Mesenchymal stem cell (in vitro differentiated cells and primary cell): ENCODE data around the gene CSF3.

Experiments used
- DNase-seq: peaks from one replicate; pipeline ENCODE4 v3.0.0-alpha.2; 2013
- H2AFZ ChIP-seq: one replicate; pipeline ENCODE4 v1.6.1; 2013; ENCODE audit warnings: low read depth, mild to moderate bottlenecking, control low read depth, inconsistent platforms, low read length, moderate library complexity
- H2AK5ac ChIP-seq: 2 replicates; pipeline ENCODE4 v1.6.1; 2013; ENCODE audit warnings: low read length, moderate library complexity, mild to moderate bottlenecking, inconsistent platforms; ENCODE audit not compliant: severe bottlenecking
- H2BK120ac ChIP-seq: one replicate; pipeline ENCODE4 v1.6.1; 2013; ENCODE audit warnings: low read depth, mild to moderate bottlenecking, inconsistent platforms, low read length, moderate library complexity
- H2BK12ac ChIP-seq, 2 experiments: one replicate each; pipeline ENCODE4 v1.6.1; 2013; ENCODE audit warnings: inconsistent platforms in 2 of 2, low read length in 2 of 2, mild to moderate bottlenecking in 2 of 2, moderate library complexity in 2 of 2, control low read depth in 1 of 2
- H2BK15ac ChIP-seq: one replicate; pipeline ENCODE4 v1.6.1; 2013; ENCODE audit warnings: mild to moderate bottlenecking, low read depth, inconsistent platforms; ENCODE audit not compliant: poor library complexity, severe bottlenecking
- H2BK5ac ChIP-seq: 2 replicates; pipeline ENCODE4 v1.6.1; 2013; ENCODE audit warnings: low read depth, mild to moderate bottlenecking, low read length, control low read depth, inconsistent platforms; ENCODE audit not compliant: poor library complexity, severe bottlenecking
- H3K14ac ChIP-seq, 2 experiments: one replicate each; pipeline ENCODE4 v1.6.1; 2013; ENCODE audit warnings: inconsistent platforms in 2 of 2, low read length in 2 of 2, control low read depth in 1 of 2, mild to moderate bottlenecking in 1 of 2, moderate library complexity in 1 of 2
- H3K18ac ChIP-seq, 2 experiments: one replicate each; pipeline ENCODE4 v1.6.1; 2013; ENCODE audit warnings: inconsistent platforms in 2 of 2, low read length in 2 of 2, control low read depth in 1 of 2, low read depth in 1 of 2, mild to moderate bottlenecking in 1 of 2
- H3K23ac ChIP-seq, 2 experiments: one replicate each; pipeline ENCODE4 v1.6.1; 2013; ENCODE audit warnings: inconsistent platforms in 2 of 2, low read length in 2 of 2, mild to moderate bottlenecking in 2 of 2, moderate library complexity in 2 of 2, control low read depth in 1 of 2
- H3K27ac ChIP-seq: 2 replicates; pipeline ENCODE4 v1.5.1; 2013; ENCODE audit warnings: mild to moderate bottlenecking, moderate library complexity, low read length, control low read depth, inconsistent platforms; ENCODE audit not compliant: poor library complexity, severe bottlenecking
- H3K27me3 ChIP-seq, 2 experiments: 2 replicates each; pipeline versions ENCODE4 v1.6.1 to v1.7.0; 2013; ENCODE audit warnings: low read length in 2 of 2, mild to moderate bottlenecking in 2 of 2, moderate library complexity in 2 of 2, control low read depth in 1 of 2, inconsistent platforms in 1 of 2; ENCODE audit not compliant: control insufficient read depth in 1 of 2, insufficient read depth in 1 of 2
- H3K36me3 ChIP-seq, 2 experiments: 2 replicates each; pipeline versions ENCODE4 v1.6.1 to v1.7.0; 2013; ENCODE audit warnings: low read length in 2 of 2, control low read depth in 1 of 2, inconsistent platforms in 1 of 2, low read depth in 1 of 2, mild to moderate bottlenecking in 1 of 2; ENCODE audit not compliant: insufficient read depth in 2 of 2, control insufficient read depth in 1 of 2
- H3K4ac ChIP-seq, 2 experiments: one replicate each; pipeline ENCODE4 v1.6.1; 2013; ENCODE audit warnings: inconsistent platforms in 2 of 2, low read length in 2 of 2, mild to moderate bottlenecking in 2 of 2, moderate library complexity in 2 of 2, control low read depth in 1 of 2, low read depth in 1 of 2
- H3K4me1 ChIP-seq: 2 replicates; pipeline ENCODE4 v1.6.1; 2013; ENCODE audit warnings: low read depth, low read length, control low read depth; ENCODE audit not compliant: control insufficient read depth, insufficient read depth
- H3K4me2 ChIP-seq: 2 replicates; pipeline ENCODE4 v1.6.1; 2013; ENCODE audit warnings: low read length, mild to moderate bottlenecking, inconsistent platforms; ENCODE audit not compliant: poor library complexity, severe bottlenecking
- H3K4me3 ChIP-seq, 2 experiments: 2 replicates each; pipeline versions ENCODE4 v1.5.1 to v1.7.0; 2013; ENCODE audit warnings: low read length in 2 of 2, mild to moderate bottlenecking in 2 of 2, control low read depth in 1 of 2, low read depth in 1 of 2; ENCODE audit not compliant: insufficient read depth in 1 of 2
- H3K79me1 ChIP-seq: replicated peaks from 2 replicates; pipeline ENCODE4 v1.6.1; 2013; ENCODE audit warnings: mild to moderate bottlenecking, control low read depth, low read length, inconsistent platforms; ENCODE audit not compliant: poor library complexity, severe bottlenecking
- H3K9ac ChIP-seq: 2 replicates; pipeline ENCODE4 v1.7.0; 2013; ENCODE audit warnings: mild to moderate bottlenecking, low read length, moderate library complexity
- H3K9me3 ChIP-seq: 2 replicates; pipeline ENCODE4 v1.7.0; 2013; ENCODE audit warnings: mild to moderate bottlenecking, low read length; ENCODE audit not compliant: control insufficient read depth
- H4K8ac ChIP-seq: one replicate; pipeline ENCODE4 v1.6.1; 2013; ENCODE audit warnings: inconsistent platforms, mild to moderate bottlenecking, low read length, moderate library complexity
- H4K91ac ChIP-seq: one replicate; pipeline ENCODE4 v1.6.1; 2013; ENCODE audit warnings: mild to moderate bottlenecking, low read length, inconsistent platforms
- WGBS: methylation state at CpG from one replicate; pipeline ENCODE4 v1.1.7; 2013; ENCODE audit warnings: mixed read lengths; 5-methylcytosine and 5-hydroxymethylcytosine counted together

CSF3 gene

GRCh38 chr17:40035162-40035559 lies 19.9 kb downstream of the CSF3 start:
- peaks cover 4% of the 10 kb centered on the region for H3K4me1 ChIP-seq
- no peak overlapping the region for H3K4me2 ChIP-seq
- no peak overlapping the region for H4K91ac ChIP-seq
- no peak overlapping the region for H3K18ac ChIP-seq
- H2BK5ac ChIP-seq: no peak overlapping the region
- no peak overlapping the region for H2AK5ac ChIP-seq
- H3K9ac ChIP-seq: peak overlapping the region; percentile 36
- peak; percentile 63 for DNase-seq
- 14% methylated on average over 12 of the region's 12 CpGs for WGBS
- H3K4me3 ChIP-seq: no peak overlapping the region
- H2BK12ac ChIP-seq: no peak overlapping the region
- no peaks in the 10 kb centered on the region for H3K27me3 ChIP-seq
- no peaks in the 10 kb centered on the region for H3K9me3 ChIP-seq
- H3K4ac ChIP-seq: no peak overlapping the region
- H3K27ac ChIP-seq: no peak overlapping the region
- no peak overlapping the region for H2BK120ac ChIP-seq
- no peak overlapping the region for H4K8ac ChIP-seq
- no peak overlapping the region for H3K14ac ChIP-seq
- no peak overlapping the region for H2BK15ac ChIP-seq
- H3K23ac ChIP-seq: no peak overlapping the region
- peaks cover 4% of the 10 kb centered on the region for H3K79me1 ChIP-seq
- H3K36me3 ChIP-seq: peaks cover 46 to 55% of the 10 kb centered on the region in 2 experiments
- no peak overlapping the region for H2AFZ ChIP-seq

GRCh38 chr17:40038882-40039513 lies 23.8 kb downstream of the CSF3 start:
- WGBS: 31% methylated on average over 11 of the region's 11 CpGs
- no peak overlapping the region for H2BK120ac ChIP-seq

GRCh38 chr17:40041196-40041595 lies 26.0 kb downstream of the CSF3 start:
- no peak overlapping the region for H4K8ac ChIP-seq
- no peak overlapping the region for H2AK5ac ChIP-seq
- H2BK15ac ChIP-seq: no peak overlapping the region
- no peak overlapping the region for H2AFZ ChIP-seq
- no peak overlapping the region for H3K23ac ChIP-seq
- H2BK5ac ChIP-seq: no peak overlapping the region
- H3K4ac ChIP-seq: no peak overlapping the region
- no peak overlapping the region for H3K4me2 ChIP-seq
- no peak overlapping the region for H3K18ac ChIP-seq
- no peaks in the 10 kb centered on the region for H3K27me3 ChIP-seq
- H3K9me3 ChIP-seq: no peaks in the 10 kb centered on the region
- peaks cover 4% of the 10 kb centered on the region for H3K4me1 ChIP-seq
- DNase-seq: peak; percentile 6
- H2BK120ac ChIP-seq: no peak overlapping the region
- no peak overlapping the region for H3K9ac ChIP-seq
- H4K91ac ChIP-seq: no peak overlapping the region
- H3K14ac ChIP-seq: no peak overlapping the region
- H3K79me1 ChIP-seq: peaks cover 2% of the 10 kb centered on the region
- H3K36me3 ChIP-seq: peaks cover 5 to 17% of the 10 kb centered on the region in 2 experiments
- H3K27ac ChIP-seq: no peak overlapping the region
- H3K4me3 ChIP-seq: no peak overlapping the region
- 86% methylated on average over 2 of the region's 2 CpGs for WGBS
- H2BK12ac ChIP-seq: no peak overlapping the region

More at GRCh38 chr17:40038882-40039513, 23.8 kb downstream of the CSF3 start:
- DNase-seq: peak; percentile 91
- peaks cover 2% of the 10 kb centered on the region for H3K79me1 ChIP-seq
- no peak overlapping the region for H3K23ac ChIP-seq
- peak overlapping the region; percentile 35 to 40 for H3K4ac ChIP-seq
- H3K4me1 ChIP-seq: peaks cover 4% of the 10 kb centered on the region
- H4K91ac ChIP-seq: no peak overlapping the region
- no peak overlapping the region for H3K14ac ChIP-seq
- H3K4me3 ChIP-seq: peak overlapping the region in 1 of 2 experiments; percentile 13
- H3K27me3 ChIP-seq: no peaks in the 10 kb centered on the region
- H3K4me2 ChIP-seq: peak overlapping the region; percentile 57
- no peak overlapping the region for H2BK15ac ChIP-seq
- H2AK5ac ChIP-seq: no peak overlapping the region
- no peaks in the 10 kb centered on the region for H3K9me3 ChIP-seq
- H4K8ac ChIP-seq: no peak overlapping the region
- peak overlapping the region in 1 of 2 experiments; percentile 37 for H2BK12ac ChIP-seq
- H2AFZ ChIP-seq: no peak overlapping the region
- H2BK5ac ChIP-seq: no peak overlapping the region
- H3K18ac ChIP-seq: no peak overlapping the region
- H3K27ac ChIP-seq: peak overlapping the region; percentile 87
- H3K36me3 ChIP-seq: peaks cover 13 to 31% of the 10 kb centered on the region in 2 experiments
- H3K9ac ChIP-seq: peak overlapping the region; percentile 84

- H3K36me3 ChIP-seq: peaks cover 8 to 11% of the 10 kb centered on the region in 2 experiments
- WGBS: 82% methylated on average over 6 of the region's 6 CpGs
Measured at GRCh38 chr17:40056379-40057015, 41.3 kb downstream of the CSF3 start.

More at GRCh38 chr17:40056379-40057015, 41.3 kb downstream of the CSF3 start:
- Histone ChIP-seq H3K9me3 (no peaks in the 10 kb centered on the region), H2BK15ac (no peak overlapping the region), H3K4me1 (peaks cover 3% of the 10 kb centered on the region), H4K91ac (no peak overlapping the region), H2AFZ (no peak overlapping the region), H2BK12ac (peak overlapping the region in 1 of 2 experiments; percentile 29), H3K4ac (no peak overlapping the region), H3K79me1 (peaks cover 11% of the 10 kb centered on the region), H3K27me3 (peaks cover 0 to 2% of the 10 kb centered on the region in 2 experiments), H3K14ac (no peak overlapping the region), H3K18ac (no peak overlapping the region), H2BK120ac (peak overlapping the region; percentile 15), H3K23ac (no peak overlapping the region), H2BK5ac (no peak overlapping the region), H4K8ac (no peak overlapping the region), H3K4me2 (no peak overlapping the region), H2AK5ac (no peak overlapping the region), H3K9ac (no peak overlapping the region), H3K4me3 (no peak overlapping the region), H3K27ac (no peak overlapping the region)
- DNase-seq: no peak
